ENCODE data around the gene EML6. TPM values are rescaled to one million over a fixed set of nuclear protein-coding genes. Genes with fewer than 3 reads are reported as not detected.

EML6 gene
- total RNA-seq, 4 donors from 2014 or later = 5.9 to 11.0 (median 7.9) TPM

GRCh38 chr2:54708584-54709335 is 14.7 kb upstream of the EML6 start:
- H3K27ac ChIP-seq = peak overlapping the region in 3 of 4 donors; percentile 13 to 55 (median 14)
- peak in 2 of 3 donors; percentile 68 to 78 for DNase-seq
- H3K36me3 ChIP-seq = no peaks in the 10 kb centered on the region
- no peaks in the 10 kb centered on the region for H3K9me3 ChIP-seq
- peak overlapping the region; percentile 26 to 52 (median 41) for H3K4me3 ChIP-seq
- H3K27me3 ChIP-seq = no peaks in the 10 kb centered on the region
- TF ChIP-seq CTCF (IDR thresholded peaks at IDR 0.05) = peak in 2 of 6 experiments; percentile 15
- no peak for TF ChIP-seq POLR2A (IDR thresholded peaks at IDR 0.05)
- peaks cover 0 to 12% (median 0%) of the 10 kb centered on the region in 4 donors for H3K4me1 ChIP-seq

- peaks cover 0 to 12% (median 0%) of the 10 kb centered on the region in 4 donors for H3K4me1 ChIP-seq
- TF ChIP-seq POLR2A (IDR thresholded peaks at IDR 0.05) (peak in 1 of 2 donors; percentile 27), CTCF (IDR thresholded peaks at IDR 0.05) (no peak)
- no peaks in the 10 kb centered on the region for H3K36me3 ChIP-seq
- no peaks in the 10 kb centered on the region for H3K27me3 ChIP-seq
- H3K9me3 ChIP-seq = no peaks in the 10 kb centered on the region
- H3K27ac ChIP-seq = peak overlapping the region in 3 of 4 donors; percentile 13 to 55 (median 14)
- peak overlapping the region; percentile 26 to 52 (median 41) for H3K4me3 ChIP-seq
- DNase-seq = peak in 2 of 3 donors; percentile 75 to 78
Observed at GRCh38 chr2:54709336-54709809, 14.1 kb upstream of the EML6 start.

- no peak for DNase-seq
- no peak overlapping the region for H3K27ac ChIP-seq
- TF ChIP-seq POLR2A (IDR thresholded peaks at IDR 0.05) (no peak), CTCF (IDR thresholded peaks at IDR 0.05) (no peak)
Observed at GRCh38 chr2:54710216-54710615, 13.2 kb upstream of the EML6 start.

GRCh38 chr2:54712516-54712915 is 10.9 kb upstream of the EML6 start:
- Histone ChIP-seq H3K9me3 (no peaks in the 10 kb centered on the region), H3K36me3 (no peaks in the 10 kb centered on the region), H3K4me1 (peaks cover 0 to 12% (median 0%) of the 10 kb centered on the region in 4 donors), H3K27ac (no peak overlapping the region), H3K4me3 (no peak overlapping the region), H3K27me3 (no peaks in the 10 kb centered on the region)
- TF ChIP-seq POLR2A (IDR thresholded peaks at IDR 0.05) = no peak
- DNase-seq = no peak

More at GRCh38 chr2:54710216-54710615, 13.2 kb upstream of the EML6 start:
- H3K4me1 ChIP-seq = peaks cover 0 to 12% (median 0%) of the 10 kb centered on the region in 4 donors
- no peaks in the 10 kb centered on the region for H3K9me3 ChIP-seq
- H3K4me3 ChIP-seq = no peak overlapping the region
- H3K36me3 ChIP-seq = no peaks in the 10 kb centered on the region
- no peaks in the 10 kb centered on the region for H3K27me3 ChIP-seq

- Histone ChIP-seq H3K9me3 (no peaks in the 10 kb centered on the region), H3K36me3 (no peaks in the 10 kb centered on the region), H3K4me3 (no peak overlapping the region), H3K27ac (no peak overlapping the region), H3K4me1 (no peaks in the 10 kb centered on the region), H3K27me3 (no peaks in the 10 kb centered on the region)
- DNase-seq = no peak
- TF ChIP-seq POLR2A (IDR thresholded peaks at IDR 0.05) (no peak), CTCF (IDR thresholded peaks at IDR 0.05) (no peak)
Observed at GRCh38 chr2:54714996-54715395, 8.5 kb upstream of the EML6 start.

GRCh38 chr2:54716375-54716774 is 7.1 kb upstream of the EML6 start:
- Histone ChIP-seq H3K4me1 (no peaks in the 10 kb centered on the region), H3K4me3 (no peak overlapping the region), H3K27ac (no peak overlapping the region), H3K36me3 (no peaks in the 10 kb centered on the region), H3K9me3 (no peaks in the 10 kb centered on the region), H3K27me3 (no peaks in the 10 kb centered on the region)
- no peak for DNase-seq
- TF ChIP-seq CTCF (IDR thresholded peaks at IDR 0.05) = no peak
- TF ChIP-seq POLR2A (IDR thresholded peaks at IDR 0.05) = no peak

Measured in Peyer's patch (tissue), 4 donors.